Panc1 (cell line): ENCODE data around the gene GPBP1L1.

Experiments used
- CTCF ChIP-seq: fragments of 450-650 bp; IDR thresholded peaks from 2 replicates; pipeline ENCODE4 v1.5.1; 2017; ENCODE audit warnings: mild to moderate bottlenecking
- POLR2AphosphoS5 ChIP-seq: IDR thresholded peaks from 2 replicates; pipeline ENCODE4 v1.6.1; 2012; ENCODE audit warnings: mild to moderate bottlenecking, low read depth, low read length, moderate library complexity
- REST ChIP-seq, 2 experiments: IDR thresholded peaks; 2 replicates each; pipeline ENCODE4 v1.6.1; 2011 to 2012; ENCODE audit warnings: low read depth in 2 of 2, control low read depth in 1 of 2, low read length in 1 of 2, mild to moderate bottlenecking in 1 of 2, moderate library complexity in 1 of 2; ENCODE audit not compliant: insufficient read depth in 1 of 2

GRCh38 chr1:45583666-45584350 is 102.5 kb downstream of the GPBP1L1 start, which contains the start of gene NASP:
- TF ChIP-seq CTCF (no peak), POLR2AphosphoS5 (peak; percentile 99), REST (IDR thresholded peaks at IDR 0.05; ENCODE audit: insufficient read depth in 1 of 2, low read depth in 2 of 2, low read length in 1 of 2) (no peak)
